CD4-positive, alpha-beta T cell (primary cell): ENCODE results near the gene TIMM23. TPM values are rescaled to one million over a fixed set of nuclear protein-coding genes. Genes with fewer than 3 reads are reported as not detected.

Source experiments
- ATAC-seq: fragments of 200-7000 bp; cut with Tn5 transposase; one replicate; pipeline ENCODE4 v1.10.0; 2022; ENCODE audit warnings: mild to moderate bottlenecking; ENCODE audit not compliant: poor library complexity
- CTCF ChIA-PET: fragments of 350-600 bp; sonication (Branson Sonifier 250); formaldehyde crosslinking; loops from one replicate; lab custom pipeline; 2021; ENCODE audit warnings: antibody characterized with exemption, inconsistent platforms; lab: Charles Lee
- POLR2A ChIA-PET: fragments of 350-600 bp; sonication (Branson Sonifier 250); formaldehyde crosslinking; loops from one replicate; lab custom pipeline; 2021; ENCODE audit warnings: antibody characterized with exemption, inconsistent platforms; lab: Charles Lee
- DNase-seq, 14 experiments: peaks; one replicate each; pipeline ENCODE4 v3.0.0-alpha.2; 2013 to 2020; ENCODE audit warnings: mixed read lengths in 2 of 14
- H3K27ac ChIP-seq, 2 donors: one replicate each; pipeline versions ENCODE4 v1.5.1 to v1.7.0; 2013; ENCODE audit warnings: low read length in 2 of 2, low read depth in 1 of 2, mild to moderate bottlenecking in 1 of 2
- H3K27me3 ChIP-seq, 2 experiments: 1 replicate in 1 of 2; 2 replicates in 1 of 2; pipeline versions ENCODE4 v1.6.1 to v1.7.0; 2013; ENCODE audit warnings: low read length in 2 of 2, control low read depth in 1 of 2, mild to moderate bottlenecking in 1 of 2, moderate library complexity in 1 of 2; ENCODE audit not compliant: insufficient read depth in 2 of 2, control insufficient read depth in 1 of 2
- H3K36me3 ChIP-seq: one replicate; pipeline ENCODE4 v1.6.1; 2013; ENCODE audit warnings: low read length, control low read depth; ENCODE audit not compliant: insufficient read depth
- H3K4me1 ChIP-seq: one replicate; pipeline ENCODE4 v1.6.1; 2013; ENCODE audit warnings: low read length, control low read depth; ENCODE audit not compliant: insufficient read depth
- H3K4me3 ChIP-seq: one replicate; pipeline ENCODE4 v1.5.1; 2013; ENCODE audit warnings: mild to moderate bottlenecking, low read length, moderate library complexity
- H3K9me3 ChIP-seq, 2 experiments: 1 replicate in 1 of 2; 2 replicates in 1 of 2; pipeline versions ENCODE4 v1.6.1 to v1.7.0; 2013; ENCODE audit warnings: low read length in 2 of 2, mild to moderate bottlenecking in 2 of 2, control low read depth in 1 of 2, moderate library complexity in 1 of 2; ENCODE audit not compliant: control insufficient read depth in 1 of 2, insufficient read depth in 1 of 2
- H3K27ac Mint-ChIP-seq: one replicate; pipeline ENCODE4 v1.8.0; 2020; ENCODE audit warnings: mixed read lengths
- H3K27me3 Mint-ChIP-seq: one replicate; pipeline ENCODE4 v1.8.0; 2021; ENCODE audit warnings: mixed read lengths
- H3K36me3 Mint-ChIP-seq: one replicate; pipeline ENCODE4 v1.8.0; 2021; ENCODE audit warnings: low read depth, mixed read lengths
- H3K4me1 Mint-ChIP-seq: one replicate; pipeline ENCODE4 v1.8.0; 2021; ENCODE audit warnings: low read depth, mixed read lengths
- H3K4me3 Mint-ChIP-seq: one replicate; pipeline ENCODE4 v1.8.0; 2020; ENCODE audit warnings: mild to moderate bottlenecking, mixed read lengths
- H3K9me3 Mint-ChIP-seq: one replicate; pipeline ENCODE4 v1.8.0; 2020; ENCODE audit warnings: mixed read lengths
- CTCF ChIP-seq: fragments of 200-600 bp; IDR thresholded peaks from one replicate; pipeline ENCODE4 v1.8.0; 2022; ENCODE audit warnings: antibody characterized with exemption, mild to moderate bottlenecking
- intact Hi-C, 2 experiments: fragments of 100-400 bp; cut with DNase I in 1 of 2; cut with micrococcal nuclease in 1 of 2; formaldehyde crosslinking; loops; one replicate each; pipeline versions ENCODE4 v1.15.1 to v1.9.0; 2023 to 2025; cut with DNase I, micrococcal nuclease
- total RNA-seq, 174 experiments: library from RNA in 2 of 174; stranded (reverse) in 2 of 174; gene quantifications; one replicate each; pipeline ENCODE4 v1.2.3 and lab custom pipeline; 2021 to 2026

The TIMM23 gene
- total RNA-seq, 2 experiments from 2014 or later = 32.2 to 32.9 TPM

GRCh38 chr10:46025406-46025805 lies 53.1 kb downstream of the TIMM23 start:
- Histone ChIP-seq H3K27ac (no peak overlapping the region), H3K36me3 (peaks cover 4% of the 10 kb centered on the region), H3K9me3 (no peaks in the 10 kb centered on the region), H3K4me3 (no peak overlapping the region), H3K4me1 (peaks cover 59% of the 10 kb centered on the region), H3K27me3 (no peaks in the 10 kb centered on the region)
- no peaks in the 10 kb centered on the region for H3K27me3 Mint-ChIP-seq
- intact Hi-C loops = loop anchor here in 1 of 2 experiments (5.0 kb wide), 2 partner anchors 38 to 793 kb away; no protein-coding TSS in a partner anchor
- H3K9me3 Mint-ChIP-seq = no peaks in the 10 kb centered on the region
- H3K27ac Mint-ChIP-seq = peak overlapping the region; percentile 39
- ChIA-PET CTCF (no interaction called here), POLR2A (no interaction called here)
- DNase-seq = no peak
- ATAC-seq = no peak
- peak overlapping the region; percentile 12 for H3K4me3 Mint-ChIP-seq
- H3K36me3 Mint-ChIP-seq = peaks cover 37% of the 10 kb centered on the region
- H3K4me1 Mint-ChIP-seq = peaks cover 93% of the 10 kb centered on the region
- TF ChIP-seq CTCF = no peak

- intact Hi-C loops = loop anchor here in 1 of 2 experiments (5.0 kb wide), 2 partner anchors 39 to 794 kb away; no protein-coding TSS in a partner anchor
- no peaks in the 10 kb centered on the region for H3K27me3 Mint-ChIP-seq
- peak overlapping the region; percentile 39 for H3K27ac Mint-ChIP-seq
- H3K4me1 Mint-ChIP-seq = peaks cover 90% of the 10 kb centered on the region
- no peak for TF ChIP-seq CTCF
- ATAC-seq (no peak), DNase-seq (no peak)
- peaks cover 40% of the 10 kb centered on the region for H3K36me3 Mint-ChIP-seq
- Histone ChIP-seq H3K4me1 (peaks cover 65% of the 10 kb centered on the region), H3K4me3 (no peak overlapping the region), H3K9me3 (no peaks in the 10 kb centered on the region), H3K27me3 (no peaks in the 10 kb centered on the region), H3K27ac (no peak overlapping the region), H3K36me3 (peaks cover 4% of the 10 kb centered on the region)
- CTCF ChIA-PET = no interaction called here
- POLR2A ChIA-PET = no interaction called here
- H3K4me3 Mint-ChIP-seq = peak overlapping the region; percentile 12
- H3K9me3 Mint-ChIP-seq = no peaks in the 10 kb centered on the region
These were observed 53.8 kb downstream of the TIMM23 start for GRCh38 chr10:46026106-46026505.

- ChIA-PET POLR2A (interaction anchor here (0.8 to 2.0 kb wide), 4 partner anchors 9 to 67 kb away, joined by 3 to 16 read pairs (median 4); no protein-coding TSS in a partner anchor), CTCF (interaction anchor here (1.2 to 1.8 kb wide), 5 partner anchors 9 to 67 kb away, joined by 3 to 6 read pairs (median 5); partner anchors contain the start of gene TIMM23)
- DNase-seq (peak in 6 of 14 experiments; percentile 22 to 78 (median 54)), ATAC-seq (peak; percentile 43)
- TF ChIP-seq CTCF = peak; percentile 72
- Histone ChIP-seq H3K27ac (peak overlapping the region in 1 of 2 donors; percentile 94), H3K4me3 (peak overlapping the region; percentile 87), H3K9me3 (no peaks in the 10 kb centered on the region), H3K4me1 (peaks cover 47% of the 10 kb centered on the region), H3K36me3 (peaks cover 4% of the 10 kb centered on the region), H3K27me3 (no peaks in the 10 kb centered on the region)
- Mint-ChIP-seq H3K4me1 (peaks cover 70% of the 10 kb centered on the region), H3K27ac (peak overlapping the region; percentile 87), H3K36me3 (peaks cover 40% of the 10 kb centered on the region), H3K4me3 (peak overlapping the region; percentile 91), H3K9me3 (no peaks in the 10 kb centered on the region), H3K27me3 (no peaks in the 10 kb centered on the region)
- intact Hi-C loops = loop anchor here (1.0 to 5.0 kb wide), 3 partner anchors 42 to 797 kb away; no protein-coding TSS in a partner anchor
These were observed 56.5 kb downstream of the TIMM23 start for GRCh38 chr10:46028584-46029460.
